GM21390 (cell line): ENCODE measurements around the gene ABCF3.
A peak's percentile ranks its signal among the peaks of the same experiment; 100 is the strongest.

Experiments used
- ATAC-seq: cut with Tn5 transposase; IDR thresholded peaks from one replicate; pipeline ENCODE4 v1.9.1; 2021; ENCODE audit not compliant: unreplicated experiment

Gene ABCF3

GRCh38 chr3:184184546-184185230 lies 1.3 kb upstream of the ABCF3 start:
- ATAC-seq: no peak

GRCh38 chr3:184185461-184186183 lies 377 bp upstream of the ABCF3 start:
- peak; percentile 90 for ATAC-seq

GRCh38 chr3:184186902-184187207 lies 856 bp downstream of the ABCF3 start:
- ATAC-seq: no peak

GRCh38 chr3:184188080-184188479 lies 2.1 kb downstream of the ABCF3 start:
- no peak for ATAC-seq

- no peak for ATAC-seq
Measured at GRCh38 chr3:184189421-184189820, 3.4 kb downstream of the ABCF3 start.

- ATAC-seq: no peak
Measured at GRCh38 chr3:184192889-184193288, 6.9 kb downstream of the ABCF3 start.

GRCh38 chr3:184193991-184194539 lies 8.1 kb downstream of the ABCF3 start:
- ATAC-seq: no peak

- ATAC-seq: no peak
Measured at GRCh38 chr3:184196536-184196935, 10.5 kb downstream of the ABCF3 start.

- no peak for ATAC-seq
Measured at GRCh38 chr3:184198509-184198908, 12.5 kb downstream of the ABCF3 start.

GRCh38 chr3:184200825-184201224 lies 14.8 kb downstream of the ABCF3 start:
- no peak for ATAC-seq

GRCh38 chr3:184203526-184203925 lies 17.5 kb downstream of the ABCF3 start:
- no peak for ATAC-seq

GRCh38 chr3:184209146-184209923 lies 23.3 kb downstream of the ABCF3 start:
- no peak for ATAC-seq

GRCh38 chr3:184211297-184211696 lies 25.3 kb downstream of the ABCF3 start:
- ATAC-seq: no peak

GRCh38 chr3:184211718-184212117 lies 25.7 kb downstream of the ABCF3 start:
- no peak for ATAC-seq

GRCh38 chr3:184218814-184219213 lies 32.8 kb downstream of the ABCF3 start:
- no peak for ATAC-seq

GRCh38 chr3:184222521-184222920 lies 36.5 kb downstream of the ABCF3 start:
- no peak for ATAC-seq

- no peak for ATAC-seq
Measured at GRCh38 chr3:184223946-184224345, 37.9 kb downstream of the ABCF3 start.

- no peak for ATAC-seq
Measured at GRCh38 chr3:184227481-184227935, 41.5 kb downstream of the ABCF3 start.

GRCh38 chr3:184228376-184229137 lies 42.6 kb downstream of the ABCF3 start:
- ATAC-seq: no peak

GRCh38 chr3:184229394-184230080 lies 43.5 kb downstream of the ABCF3 start, which contains the start of gene VWA5B2:
TSS of gene VWA5B2 (plus strand) at chr3:184229585. CDS start at chr3:184230529, 944 bp downstream.
- ATAC-seq: peak; percentile 84
